Left hindlimb (tissue), 1 donor: ENCODE results near the gene PPP2R2B.

Source experiments
- DNase-seq: peaks from one replicate; pipeline ENCODE4 v3.0.0-alpha.2; 2018

The PPP2R2B gene

GRCh38 chr5:146695646-146696045, 182.9 kb downstream of the PPP2R2B start:
- DNase-seq = no peak

DNA sequence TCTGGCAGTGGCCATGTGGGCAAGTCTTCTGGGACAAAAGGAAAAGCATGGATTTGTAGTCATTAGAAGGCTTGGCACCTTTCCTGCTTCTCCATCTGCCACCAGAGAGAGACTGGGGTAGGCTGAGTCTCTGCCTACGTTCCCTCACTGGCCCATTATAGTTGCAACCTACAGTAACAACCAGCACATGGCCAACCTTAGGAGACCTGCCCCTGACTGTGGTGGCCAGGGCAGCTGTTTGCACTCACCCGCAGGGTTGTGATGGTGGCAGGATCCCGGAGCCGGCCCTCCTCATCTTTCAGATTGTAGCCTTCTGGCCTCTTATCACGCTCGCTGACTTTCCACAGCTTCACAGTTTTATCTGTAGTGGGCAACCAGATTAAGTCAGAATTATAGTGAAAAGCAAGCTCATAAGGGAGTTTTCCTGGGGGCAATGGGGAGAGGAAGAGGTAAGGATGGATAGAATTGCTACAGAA, 187.6 kb downstream of the PPP2R2B start:
- DNase-seq = no peak

GRCh38 chr5:146687630-146688029, 190.9 kb downstream of the PPP2R2B start:
- DNase-seq = no peak

- no peak for DNase-seq
Observed at GRCh38 chr5:146683861-146684260, 194.7 kb downstream of the PPP2R2B start.

GRCh38 chr5:146682899-146683532, 195.5 kb downstream of the PPP2R2B start:
- DNase-seq = no peak

- DNase-seq = no peak
Observed at GRCh38 chr5:146681585-146682105, 196.9 kb downstream of the PPP2R2B start.

GRCh38 chr5:146680846-146681584, 197.5 kb downstream of the PPP2R2B start:
- no peak for DNase-seq

DNA sequence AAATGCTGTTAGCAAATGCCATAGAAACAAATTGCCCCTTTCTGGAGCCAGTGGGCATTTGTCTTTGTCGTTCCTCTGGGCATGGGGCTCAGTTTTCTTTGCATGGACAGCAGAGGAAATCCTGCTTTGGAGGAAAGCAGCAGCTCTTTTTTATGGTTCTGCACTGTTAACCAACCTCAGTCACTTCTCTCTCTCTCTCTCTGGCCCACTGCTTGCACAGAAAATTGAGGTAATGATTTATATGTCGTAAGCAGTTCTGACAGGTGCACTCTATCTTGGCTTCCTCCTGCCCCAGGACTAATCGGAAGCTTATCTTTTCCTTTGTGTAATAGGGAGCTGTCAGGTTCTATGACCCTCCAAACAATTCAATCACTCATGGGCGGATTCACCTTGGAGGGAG, 202.9 kb downstream of the PPP2R2B start:
- DNase-seq = no peak

DNA sequence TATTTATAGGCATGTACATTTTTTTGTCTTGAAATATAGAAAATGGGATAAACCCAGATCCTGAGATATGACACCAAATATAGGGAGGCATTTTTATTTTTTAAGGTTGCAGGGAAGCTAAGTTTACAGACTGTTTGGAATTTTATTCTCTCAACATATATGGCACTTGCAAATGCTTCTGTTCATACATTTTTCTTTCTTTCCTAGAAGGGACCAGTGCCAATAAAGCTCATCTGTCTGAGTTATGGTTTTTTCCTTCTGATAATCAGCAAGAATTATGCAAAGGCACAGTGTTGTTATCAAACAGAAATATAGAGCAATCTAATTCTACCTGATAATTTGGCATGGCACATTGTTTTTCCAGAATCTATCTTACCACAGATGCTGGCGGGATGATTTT, 205.7 kb downstream of the PPP2R2B start:
- no peak for DNase-seq

- no peak for DNase-seq
Observed at GRCh38 chr5:146671561-146672295, 206.8 kb downstream of the PPP2R2B start.

DNA sequence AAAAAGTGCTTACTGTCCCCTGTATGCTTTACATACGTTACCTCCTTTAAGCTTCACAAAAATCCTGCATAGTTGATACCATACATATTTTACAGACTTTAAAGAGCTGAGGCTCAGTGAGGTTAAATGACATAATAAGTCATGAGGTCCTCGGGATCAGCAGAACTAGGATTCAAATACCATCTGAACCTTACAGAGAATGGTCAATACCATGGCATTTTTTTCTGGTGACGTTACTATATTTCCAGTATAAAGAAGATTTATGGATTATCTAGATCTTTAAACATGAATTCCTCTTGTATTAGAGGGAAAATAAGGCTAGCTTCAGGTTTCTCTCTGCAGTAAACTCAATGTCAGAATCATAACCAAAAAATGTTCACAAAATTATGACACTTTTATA, 208.9 kb downstream of the PPP2R2B start:
- no peak for DNase-seq

GRCh38 chr5:146667633-146668272, 210.8 kb downstream of the PPP2R2B start:
- no peak for DNase-seq

GRCh38 chr5:146662229-146662628, 216.3 kb downstream of the PPP2R2B start:
- DNase-seq = no peak

DNA sequence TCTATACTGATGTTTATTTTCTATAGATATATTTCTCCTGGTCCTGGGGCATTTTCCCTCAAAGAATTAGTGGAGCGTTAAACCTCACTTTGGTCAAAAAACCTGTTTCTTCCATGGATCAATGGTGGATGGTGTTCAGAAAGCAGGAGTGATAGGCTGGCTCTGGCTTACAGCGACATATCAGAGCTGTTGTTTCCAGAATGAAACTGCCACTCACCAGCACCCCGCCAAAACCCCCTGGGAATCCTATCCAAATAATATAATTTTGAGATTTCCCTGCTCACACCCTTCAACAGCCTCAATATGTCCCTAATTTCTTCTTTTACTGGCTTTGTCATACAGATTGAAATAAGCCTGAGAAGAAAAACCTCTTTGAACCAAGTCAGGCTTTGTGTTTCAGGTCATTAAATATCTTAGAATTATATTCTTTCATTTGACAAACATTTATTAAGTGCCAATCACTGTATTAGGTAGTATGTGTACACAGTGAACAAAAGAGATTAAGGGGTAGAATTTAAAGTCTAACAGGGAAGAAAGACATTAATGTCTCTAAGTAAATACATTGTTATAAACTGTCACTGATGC, 218.1 kb downstream of the PPP2R2B start:
- no peak for DNase-seq

- DNase-seq = no peak
Observed at GRCh38 chr5:146659961-146660360, 218.6 kb downstream of the PPP2R2B start.

DNA sequence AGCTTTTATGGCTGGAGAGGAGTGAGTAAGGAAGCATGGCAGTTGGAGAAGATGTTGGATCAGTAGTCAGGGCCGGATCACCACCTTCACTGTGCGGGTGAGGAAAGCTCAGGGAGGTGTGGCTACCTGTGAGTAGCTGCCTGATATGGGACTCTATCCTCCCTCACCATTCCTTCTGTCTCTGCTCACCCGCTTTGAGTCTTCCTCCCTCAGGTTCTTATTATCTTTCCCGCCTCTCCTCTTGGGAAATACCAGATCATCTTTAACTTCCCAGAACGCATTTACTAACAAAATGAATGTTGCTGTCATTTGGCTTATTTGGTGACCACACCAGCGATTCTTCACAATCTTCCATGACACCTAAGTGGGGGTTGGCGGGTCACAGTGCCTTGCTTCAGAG, 221.9 kb downstream of the PPP2R2B start:
- no peak for DNase-seq

DNA sequence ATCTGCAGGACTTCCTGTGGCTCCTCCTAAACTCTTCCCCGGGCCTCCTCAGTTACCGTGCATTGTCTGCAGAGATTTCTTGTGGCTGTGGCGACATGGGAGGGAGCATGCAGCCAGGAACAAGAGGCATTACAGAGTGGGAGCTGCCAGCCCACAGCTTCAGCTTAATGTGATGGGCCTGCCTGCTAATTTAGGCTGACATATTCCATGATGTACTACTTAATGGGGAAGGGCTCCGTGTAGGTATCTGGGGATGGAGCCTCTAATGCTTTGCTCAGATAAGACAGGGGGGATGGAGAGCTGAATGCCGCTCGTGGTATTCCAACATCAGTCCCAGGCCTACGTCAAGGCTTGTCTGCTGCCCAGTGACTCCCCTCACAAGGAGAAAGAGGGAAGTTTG, 225.0 kb downstream of the PPP2R2B start:
- no peak for DNase-seq

DNA sequence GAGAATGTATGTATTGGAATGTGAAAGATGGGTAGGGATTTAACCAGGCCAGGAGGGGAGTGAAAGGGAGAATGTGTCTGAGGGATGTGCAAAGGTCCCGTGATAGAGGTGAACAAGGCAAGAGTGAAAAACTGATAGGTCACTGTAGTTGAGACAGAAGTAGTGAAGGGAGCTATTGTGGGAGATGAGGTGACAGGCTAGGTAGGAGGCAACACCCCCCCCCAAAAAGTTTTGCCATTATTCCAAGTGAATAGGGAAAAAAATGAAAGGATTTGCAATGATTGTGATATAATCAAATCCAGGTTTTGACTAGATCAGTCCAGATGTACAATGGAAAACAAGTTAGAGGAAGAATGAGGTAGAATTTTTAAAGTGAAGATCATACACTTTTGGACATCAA, 226.0 kb downstream of the PPP2R2B start:
- DNase-seq = no peak

- DNase-seq = no peak
Observed at GRCh38 chr5:146647656-146648199, 230.8 kb downstream of the PPP2R2B start.

GRCh38 chr5:146646441-146646840, 232.1 kb downstream of the PPP2R2B start:
- DNase-seq = no peak

GRCh38 chr5:146645342-146645741, 233.2 kb downstream of the PPP2R2B start:
- DNase-seq = no peak

- no peak for DNase-seq
Observed at GRCh38 chr5:146644831-146645230, 233.7 kb downstream of the PPP2R2B start.
